PC-3 (cell line): ENCODE results near the gene PPP1R9B. TPM values are rescaled to one million over a fixed set of nuclear protein-coding genes. Genes with fewer than 3 reads are reported as not detected.

Source experiments
- ATAC-seq: fragments of 200-7000 bp; cut with Tn5 transposase; 2 replicates; pipeline ENCODE4 v1.9.1; 2020; ENCODE audit warnings: mild to moderate bottlenecking, moderate library complexity
- BruUV-seq: library from RNA; stranded (reverse); fragments of 400-500 nt; replicated peaks from 2 replicates; lab custom pipeline; 2021; lab: Mats Ljungman, UMichigan
- CTCF ChIA-PET: fragments of 300-600 bp; sonication (Branson Sonifier 250); formaldehyde crosslinking; loops from one replicate; lab custom pipeline; 2022; ENCODE audit warnings: antibody characterized with exemption; lab: Charles Lee
- POLR2A ChIA-PET: fragments of 300-600 bp; sonication (Branson Sonifier 250); formaldehyde crosslinking; loops from one replicate; lab custom pipeline; 2022; ENCODE audit warnings: antibody characterized with exemption; ENCODE audit not compliant: unreplicated experiment; lab: Charles Lee
- DNase-seq: peaks from one replicate; pipeline ENCODE4 v3.0.0-alpha.2; 2015
- H2AFZ ChIP-seq: fragments of 300-600 bp; sonication (generic); 2 replicates; pipeline ENCODE4 v1.6.0; 2016; ENCODE audit warnings: antibody characterized with exemption, low read length
- H3F3A ChIP-seq: fragments of 300-600 bp; sonication (generic); one replicate; pipeline ENCODE4 v1.6.0; 2017; ENCODE audit warnings: antibody characterized with exemption, low read length, control low read depth, mild to moderate bottlenecking; ENCODE audit not compliant: unreplicated experiment
- H3K27ac ChIP-seq: fragments of 300-600 bp; sonication (generic); 2 replicates; pipeline ENCODE4 v1.5.1; 2016; ENCODE audit warnings: mild to moderate bottlenecking, low read length
- H3K27me3 ChIP-seq: fragments of 300-600 bp; sonication (generic); 2 replicates; pipeline ENCODE4 v1.6.1; 2016; ENCODE audit warnings: low read length, mixed read lengths
- H3K36me3 ChIP-seq: fragments of 300-600 bp; sonication (generic); 2 replicates; pipeline ENCODE4 v1.6.1; 2016; ENCODE audit warnings: low read depth, mixed run types, low read length, mixed read lengths
- H3K4me1 ChIP-seq: fragments of 300-600 bp; sonication (generic); 2 replicates; pipeline ENCODE4 v1.5.1; 2016; ENCODE audit warnings: low read length; ENCODE audit not compliant: insufficient read depth
- H3K4me2 ChIP-seq: fragments of 300-600 bp; sonication (generic); 2 replicates; pipeline ENCODE4 v1.6.0; 2016; ENCODE audit warnings: low read length
- H3K4me3 ChIP-seq: fragments of 300-600 bp; sonication (generic); 2 replicates; pipeline ENCODE4 v1.5.1; 2016; ENCODE audit warnings: mild to moderate bottlenecking, low read length, mixed read lengths
- H3K79me2 ChIP-seq: fragments of 300-600 bp; sonication (generic); 2 replicates; pipeline ENCODE4 v1.6.1; 2017; ENCODE audit warnings: low read length, mixed read lengths
- H3K9ac ChIP-seq: fragments of 300-600 bp; sonication (generic); 2 replicates; pipeline ENCODE4 v1.6.0; 2016; ENCODE audit warnings: mild to moderate bottlenecking, low read length
- H3K9me2 ChIP-seq: fragments of 300-600 bp; sonication (generic); replicated peaks from 2 replicates; pipeline ENCODE4 v1.6.1; 2016; ENCODE audit warnings: mixed run types, low read length, mixed read lengths
- H3K9me3 ChIP-seq: fragments of 300-600 bp; sonication (generic); 2 replicates; pipeline ENCODE4 v1.6.1; 2016; ENCODE audit warnings: low read length, mixed read lengths
- H4K20me1 ChIP-seq: fragments of 300-600 bp; sonication (generic); 2 replicates; pipeline ENCODE4 v1.6.1; 2016; ENCODE audit warnings: low read length, mixed read lengths
- CTCF ChIP-seq: fragments of 300-600 bp; sonication (generic); conservative IDR thresholded peaks from 2 replicates; pipeline ENCODE4 v1.5.1; 2017; ENCODE audit warnings: antibody characterized with exemption, low read depth, mild to moderate bottlenecking, low read length
- EZH2 ChIP-seq: fragments of 300-600 bp; sonication (generic); IDR thresholded peaks from one replicate; pipeline ENCODE4 v1.6.1; 2017; ENCODE audit warnings: antibody characterized with exemption, mild to moderate bottlenecking, low read length; ENCODE audit not compliant: unreplicated experiment
- EZH2phosphoT487 ChIP-seq: fragments of 300-600 bp; sonication (generic); IDR thresholded peaks from 2 replicates; pipeline ENCODE4 v1.6.1; 2018; ENCODE audit warnings: mild to moderate bottlenecking, antibody characterized with exemption, low read length, borderline replicate concordance
- intact Hi-C: fragments of 100-400 bp; cut with micrococcal nuclease; formaldehyde crosslinking; loops from 2 replicates; pipeline ENCODE4 v1.9.0; 2023
- total RNA-seq: library from RNA; depleted of rRNA; stranded (reverse); fragments of >200 nt; gene quantifications from 2 replicates; pipeline ENCODE4 v1.2.3, GENCODE V29; 2014

The PPP1R9B gene
- total RNA-seq, 1 experiment from 2014 or later = 67.7 TPM

DNA sequence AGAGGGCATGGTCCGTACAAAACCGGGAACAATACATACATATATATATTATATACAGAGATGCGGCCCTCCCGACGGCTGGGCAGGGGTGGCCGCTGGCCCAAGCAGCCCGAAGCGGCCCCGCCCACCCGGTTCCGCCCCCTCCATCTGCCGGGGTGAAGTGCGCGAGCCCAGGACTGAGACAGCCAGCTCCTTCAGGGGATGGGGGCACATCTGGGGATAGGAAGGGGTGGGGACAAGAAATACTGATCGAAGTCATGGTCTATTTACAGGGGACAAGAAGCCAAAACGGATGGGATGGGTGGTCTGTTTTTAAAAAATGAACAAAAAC, 16.7 kb downstream of the PPP1R9B start:
- no TSS peak for BruUV-seq
- no peak overlapping the region for H2AFZ ChIP-seq
- no peak for TF ChIP-seq EZH2phosphoT487
- TF ChIP-seq CTCF = no peak
- TF ChIP-seq EZH2 = no peak
- H3F3A ChIP-seq = no peaks in the 10 kb centered on the region
- H3K9ac ChIP-seq = no peak overlapping the region
- ChIA-PET POLR2A (no interaction called here), CTCF (no interaction called here)
- DNase-seq (no peak), ATAC-seq (no peak)
- no peaks in the 10 kb centered on the region for H4K20me1 ChIP-seq
- H3K27ac ChIP-seq = no peak overlapping the region
- intact Hi-C loops = no loop called here
- no peaks in the 10 kb centered on the region for H3K79me2 ChIP-seq
- no peak overlapping the region for H3K4me3 ChIP-seq
- peaks cover 3% of the 10 kb centered on the region; the same call in 1 of the 2 replicates for H3K4me1 ChIP-seq
- H3K27me3 ChIP-seq = peaks cover 12% of the 10 kb centered on the region
- H3K4me2 ChIP-seq = no peak overlapping the region
- peaks cover 33% of the 10 kb centered on the region for H3K36me3 ChIP-seq
- no peaks in the 10 kb centered on the region for H3K9me2 ChIP-seq
- H3K9me3 ChIP-seq = no peaks in the 10 kb centered on the region

DNA sequence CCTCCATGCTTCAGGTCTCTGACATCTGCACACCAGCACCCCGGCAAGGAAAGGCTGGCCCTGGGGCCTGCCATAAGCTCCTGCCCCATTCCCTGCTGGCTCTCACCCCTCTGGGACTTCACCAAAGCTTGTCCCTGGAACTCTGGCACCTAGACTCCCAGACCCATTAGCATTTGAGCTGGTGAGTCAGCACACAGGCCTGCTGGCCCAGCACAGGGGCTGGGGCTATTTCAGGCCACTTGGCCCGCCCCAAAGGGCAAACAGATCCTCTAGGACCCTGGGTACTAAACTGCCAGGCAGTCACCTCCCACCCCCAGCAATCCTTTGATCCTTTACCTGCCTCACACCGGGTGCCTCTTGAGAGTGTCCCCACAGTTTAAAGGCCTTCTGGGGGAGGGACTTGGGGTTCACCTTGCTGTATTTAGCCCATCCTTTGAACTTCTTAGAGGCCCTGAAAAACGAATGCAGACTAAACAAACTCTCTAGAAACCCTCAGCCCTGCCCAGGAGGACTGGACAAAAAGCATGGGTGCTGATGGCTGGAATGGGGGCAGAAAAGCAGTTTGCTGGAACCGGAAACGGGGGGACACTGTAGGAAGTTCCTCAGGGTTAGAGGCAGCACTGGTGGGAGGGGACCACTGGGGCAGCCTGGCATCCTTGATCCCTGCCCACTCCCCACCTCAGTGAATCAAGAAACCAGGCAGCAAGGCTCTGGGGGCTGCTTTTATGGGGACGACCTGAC, 17.3 kb downstream of the PPP1R9B start:
- H3K9me3 ChIP-seq = no peaks in the 10 kb centered on the region
- ChIA-PET CTCF (no interaction called here), POLR2A (interaction anchor here (0.9 kb wide), 1 partner anchor 14 kb away, joined by 3 read pairs; no protein-coding TSS in a partner anchor)
- DNase-seq (peak; percentile 47), ATAC-seq (peak; percentile 30)
- no peaks in the 10 kb centered on the region for H3F3A ChIP-seq
- intact Hi-C loops = no loop called here
- peaks cover 17% of the 10 kb centered on the region for H3K27me3 ChIP-seq
- H3K9me2 ChIP-seq = no peaks in the 10 kb centered on the region
- BruUV-seq = no TSS peak
- no peak overlapping the region for H2AFZ ChIP-seq
- peaks cover 28% of the 10 kb centered on the region for H3K36me3 ChIP-seq
- peaks cover 3% of the 10 kb centered on the region; the same call in 1 of the 2 replicates for H3K4me1 ChIP-seq
- H3K4me2 ChIP-seq = no peak overlapping the region
- H3K4me3 ChIP-seq = no peak overlapping the region
- H3K9ac ChIP-seq = no peak overlapping the region
- H4K20me1 ChIP-seq = no peaks in the 10 kb centered on the region
- no peaks in the 10 kb centered on the region for H3K79me2 ChIP-seq
- H3K27ac ChIP-seq = no peak overlapping the region
- no peak for TF ChIP-seq EZH2phosphoT487
- TF ChIP-seq CTCF = no peak
- TF ChIP-seq EZH2 = no peak
